ENCODE measurements around the gene C1D.

The C1D gene

DNA sequence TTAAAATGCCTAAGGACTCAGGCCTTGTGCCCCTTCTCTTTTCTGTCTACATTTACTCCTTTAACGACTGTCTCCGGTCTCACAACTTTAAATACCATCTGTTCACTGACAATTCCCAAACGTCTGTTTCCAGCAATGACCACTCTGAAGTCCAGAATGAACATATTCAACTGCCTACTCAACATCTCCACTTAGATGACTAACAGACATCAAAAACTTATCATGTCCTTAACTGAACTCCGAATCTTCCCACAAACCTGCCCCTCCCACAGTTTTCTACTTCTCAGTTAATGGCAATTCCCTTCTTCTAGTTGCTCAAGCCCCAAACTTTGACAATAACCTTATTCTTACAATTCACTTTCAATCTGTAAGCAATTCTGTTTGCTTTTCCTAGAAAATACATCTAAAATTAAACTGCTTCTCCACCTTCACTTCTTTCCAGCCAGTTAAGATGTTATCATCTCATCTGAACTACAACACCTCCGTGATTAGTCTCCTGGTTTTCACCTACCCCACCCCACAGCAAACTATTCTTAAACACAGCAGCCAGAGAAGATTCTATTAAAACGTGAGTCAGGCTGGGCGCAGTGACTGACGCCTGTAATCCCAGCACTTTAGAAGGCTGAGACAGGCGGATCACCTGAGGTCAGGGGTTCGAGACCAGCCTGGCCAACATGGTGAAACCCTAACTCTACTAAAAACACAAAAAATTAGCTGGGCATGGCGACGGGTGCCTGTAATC, 2.8 kb downstream of the C1D start:
- no peak for DNase-seq (ENCODE audit: low read depth in 2 of 3, low spot score in 2 of 3)

DNA sequence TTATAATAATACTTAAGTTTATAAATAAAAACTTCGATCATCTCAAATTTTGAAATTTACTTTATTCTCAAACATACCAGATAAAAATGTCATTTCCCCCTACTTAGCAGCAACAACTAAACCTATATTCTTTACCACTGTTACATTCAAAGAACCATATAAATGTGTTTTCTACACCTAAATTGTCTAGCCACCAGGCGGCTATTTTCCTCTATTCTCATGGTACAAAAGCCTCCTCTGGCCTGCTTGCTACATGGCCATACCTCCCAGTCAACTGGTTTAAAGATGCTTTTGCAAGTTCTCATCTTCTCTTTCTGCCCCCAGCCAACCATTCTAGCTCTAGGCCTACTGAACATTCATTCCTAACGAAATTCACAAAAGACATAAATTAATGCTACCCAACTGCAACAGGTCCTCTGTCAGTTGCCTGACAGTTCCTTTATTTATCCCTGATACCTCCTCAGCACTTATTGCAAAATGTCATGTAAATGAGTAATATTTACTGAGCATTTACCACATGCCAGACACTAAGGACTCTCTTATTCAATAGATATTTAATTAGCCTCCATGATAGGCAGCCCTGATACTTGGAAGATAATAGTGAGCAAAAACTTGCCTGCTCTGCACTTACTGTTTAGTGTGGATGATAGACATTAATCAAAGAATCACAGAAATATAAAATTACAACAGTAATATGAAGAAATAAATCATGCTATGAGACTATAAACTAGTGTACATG, 5.0 kb downstream of the C1D start:
- DNase-seq (ENCODE audit: low read depth in 2 of 3, low spot score in 2 of 3), result no peak

- DNase-seq (ENCODE audit: low read depth in 2 of 3, low spot score in 2 of 3), result no peak
These were observed 9.9 kb downstream of the C1D start for GRCh38 chr2:68052717-68053422.

GRCh38 chr2:68050353-68050752, 12.5 kb downstream of the C1D start:
- DNase-seq (ENCODE audit: low read depth in 2 of 3, low spot score in 2 of 3), result no peak

DNA sequence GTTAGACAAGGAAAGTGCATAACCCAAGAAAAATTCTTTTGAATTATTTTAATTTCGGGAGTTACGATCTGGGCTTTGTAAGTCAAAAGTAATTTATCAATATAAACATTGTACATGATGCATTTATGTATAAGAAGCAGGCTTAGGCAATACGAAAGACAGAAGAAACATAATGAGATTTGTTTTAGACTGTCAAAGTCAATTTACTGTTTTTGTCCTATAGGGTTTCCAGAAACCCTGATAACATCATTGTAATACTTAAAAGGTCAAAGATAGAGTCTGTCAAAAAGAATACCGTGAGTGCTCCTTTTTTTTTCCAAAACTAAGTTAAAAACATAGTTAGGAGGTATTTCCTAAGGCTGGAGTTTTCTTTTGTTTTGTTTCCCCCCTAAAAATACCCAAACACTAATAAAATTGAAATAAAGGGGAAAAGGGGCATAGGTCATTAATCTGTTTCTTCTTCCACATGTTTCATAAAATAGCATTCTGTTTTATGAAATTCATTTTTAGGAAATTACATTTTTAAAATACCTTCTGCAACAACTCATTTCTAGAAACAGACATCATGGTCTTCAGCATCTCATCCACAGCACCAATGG, 16.1 kb downstream of the C1D start:
- no peak for DNase-seq (ENCODE audit: low read depth in 2 of 3, low spot score in 2 of 3)

DNA sequence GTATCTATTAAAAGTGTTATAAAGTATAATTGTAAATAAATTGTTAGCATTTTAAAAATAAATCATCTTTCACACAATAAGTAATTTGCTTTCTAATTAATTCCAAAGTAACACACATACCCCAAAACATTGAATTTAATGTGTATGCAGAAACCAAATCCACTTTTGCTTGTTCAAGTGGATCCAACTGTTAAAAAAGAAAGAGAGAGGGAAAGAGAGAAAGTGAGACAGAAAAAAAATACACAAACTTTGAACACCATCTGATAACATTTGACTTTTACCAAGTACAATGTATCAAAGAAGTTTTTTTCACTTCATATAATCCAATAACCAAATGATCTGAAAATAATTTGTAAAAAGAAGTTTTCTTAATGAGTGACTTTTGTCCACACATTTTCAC, 16.6 kb downstream of the C1D start:
- DNase-seq (ENCODE audit: low read depth in 2 of 3, low spot score in 2 of 3), result no peak

DNA sequence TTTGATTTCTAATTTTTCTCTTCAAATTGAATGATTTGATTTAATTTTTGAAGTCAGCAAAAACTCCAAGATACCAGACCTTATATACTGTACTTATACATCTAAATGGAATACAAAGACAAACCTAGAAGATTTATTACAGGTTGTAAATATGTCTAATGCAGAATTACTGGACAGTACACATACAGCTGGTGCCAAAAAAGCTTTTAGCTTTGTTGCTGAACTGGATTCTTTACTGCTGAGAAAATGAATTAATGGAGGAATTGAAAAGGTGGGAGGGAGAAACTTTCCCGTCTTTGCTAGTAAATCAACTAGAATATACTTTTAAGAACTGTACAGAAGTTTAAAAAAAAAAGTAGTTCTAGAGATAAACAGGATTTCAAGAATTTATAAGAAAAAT, 17.5 kb downstream of the C1D start:
- DNase-seq (ENCODE audit: low read depth in 2 of 3, low spot score in 2 of 3), result no peak

- DNase-seq (ENCODE audit: low read depth in 2 of 3, low spot score in 2 of 3), result no peak
These were observed 18.7 kb downstream of the C1D start for GRCh38 chr2:68044099-68044498.

- no peak for DNase-seq (ENCODE audit: low read depth in 2 of 3, low spot score in 2 of 3)
These were observed 19.1 kb downstream of the C1D start for GRCh38 chr2:68043695-68044094.

DNA sequence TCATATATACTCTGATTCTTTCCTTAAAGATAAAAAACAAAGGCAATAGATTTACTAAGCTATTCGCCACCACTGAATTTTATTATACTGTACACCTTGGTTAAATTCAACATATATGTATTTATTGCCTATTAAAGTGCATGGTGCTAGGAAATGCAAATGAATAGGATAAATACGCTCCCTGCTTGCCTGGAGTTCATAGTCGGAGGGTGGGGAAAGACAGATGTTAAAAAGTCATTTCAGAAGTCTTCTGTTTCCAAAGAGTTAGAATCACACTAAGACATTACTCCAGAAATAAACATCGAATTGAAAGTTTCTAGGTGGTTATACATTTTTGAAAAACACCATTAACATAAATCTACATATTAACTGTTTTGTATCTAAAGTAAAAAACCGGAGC, 19.8 kb downstream of the C1D start:
- no peak for DNase-seq (ENCODE audit: low read depth in 2 of 3, low spot score in 2 of 3)

GRCh38 chr2:68041704-68042245, 21.0 kb downstream of the C1D start:
- DNase-seq (ENCODE audit: low read depth in 2 of 3, low spot score in 2 of 3), result no peak

DNA sequence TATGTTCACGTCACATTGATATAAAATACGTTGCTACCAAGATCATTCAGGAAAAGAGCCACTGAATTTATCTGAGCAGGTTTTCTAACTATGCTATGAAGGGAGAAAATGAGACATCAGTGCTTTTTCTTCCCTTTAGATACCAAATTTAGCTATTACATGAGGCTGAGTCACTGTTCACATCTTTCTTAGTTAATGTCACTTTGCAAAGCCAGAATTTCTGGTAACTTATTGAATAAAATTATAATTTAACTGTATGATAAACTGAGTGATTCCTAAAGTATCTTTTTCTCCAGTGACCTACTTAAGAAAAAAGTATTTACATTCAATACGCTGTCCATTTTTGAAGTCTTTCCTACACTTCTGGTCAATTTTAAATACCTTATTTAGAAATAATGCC, 22.7 kb downstream of the C1D start:
- DNase-seq (ENCODE audit: low read depth in 2 of 3, low spot score in 2 of 3), result no peak

DNA sequence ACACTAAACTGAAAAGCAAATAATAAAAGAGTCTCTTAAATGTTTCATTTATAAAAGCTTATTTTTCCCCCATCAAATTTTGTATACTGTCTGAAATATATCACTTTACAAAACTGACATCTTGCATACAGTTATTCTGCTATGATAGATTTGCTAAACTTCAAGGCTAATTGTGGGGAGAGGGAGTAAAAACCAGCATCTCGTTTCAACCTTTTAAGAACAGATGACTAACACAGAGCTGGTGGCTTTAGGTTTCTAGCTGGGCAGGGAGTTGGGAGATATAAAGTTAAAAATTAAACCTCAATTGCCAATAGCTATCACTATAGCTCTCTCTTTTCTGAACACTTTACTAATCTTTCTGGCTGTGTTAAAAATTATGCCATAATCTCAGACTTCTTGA, 23.5 kb downstream of the C1D start:
- DNase-seq (ENCODE audit: low read depth in 2 of 3, low spot score in 2 of 3), result no peak

DNA sequence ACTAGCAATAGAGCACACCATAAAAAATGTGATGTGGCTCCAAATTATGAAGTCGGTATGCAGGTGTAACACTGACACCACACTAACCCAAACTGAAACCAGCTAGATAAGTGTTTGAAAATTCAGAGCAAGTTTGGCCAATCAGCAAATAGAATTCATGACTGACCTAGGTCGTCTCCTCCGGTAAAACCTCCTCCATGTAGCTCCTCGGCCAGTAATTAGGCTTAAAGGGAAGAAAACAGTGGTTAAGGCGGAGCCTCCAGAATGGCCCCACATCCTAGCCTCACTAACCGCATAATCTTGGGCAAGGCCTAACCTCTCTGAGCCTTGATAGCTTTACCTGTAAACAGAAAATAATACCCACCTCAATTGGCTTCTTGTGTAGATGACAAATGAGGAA, 30.1 kb downstream of the C1D start:
- DNase-seq (ENCODE audit: low read depth in 2 of 3, low spot score in 2 of 3), result no peak

DNA sequence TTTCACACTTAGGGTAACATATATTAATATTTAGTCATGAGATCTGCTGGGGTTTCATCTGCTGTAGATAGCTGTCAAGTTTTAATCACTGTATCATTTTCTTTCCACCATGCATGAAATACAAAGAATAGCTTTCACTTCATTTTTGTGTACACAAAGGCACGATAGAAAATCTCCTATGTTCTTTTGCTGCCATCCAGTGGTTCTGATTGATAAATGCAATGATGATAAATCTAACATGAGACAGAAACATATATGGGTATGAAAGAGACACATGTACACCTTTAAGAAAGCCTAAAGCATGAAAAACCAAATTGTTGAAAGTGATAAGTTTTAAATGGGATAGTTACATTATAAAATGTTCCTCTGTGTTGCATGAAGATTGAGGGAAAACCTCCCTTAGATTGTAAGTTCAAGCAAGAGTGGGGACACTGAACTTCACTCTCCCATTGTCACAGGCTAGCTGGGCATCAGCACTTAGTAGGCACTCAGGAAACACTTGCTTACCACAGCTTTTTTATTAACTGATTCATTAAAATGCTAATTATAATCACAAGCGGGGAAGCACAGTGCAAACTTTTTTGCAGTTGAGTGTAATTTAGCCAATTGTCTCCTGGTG, 31.2 kb downstream of the C1D start:
- no peak for DNase-seq (ENCODE audit: low read depth in 2 of 3, low spot score in 2 of 3)

GRCh38 chr2:68031043-68031442, 31.8 kb downstream of the C1D start:
- no peak for DNase-seq (ENCODE audit: low read depth in 2 of 3, low spot score in 2 of 3)

- DNase-seq (ENCODE audit: low read depth in 2 of 3, low spot score in 2 of 3), result no peak
These were observed 32.3 kb downstream of the C1D start for GRCh38 chr2:68030529-68030928.

- no peak for DNase-seq (ENCODE audit: low read depth in 2 of 3, low spot score in 2 of 3)
These were observed 34.8 kb downstream of the C1D start for GRCh38 chr2:68027959-68028358.

- no peak for DNase-seq (ENCODE audit: low read depth in 2 of 3, low spot score in 2 of 3)
These were observed 38.4 kb downstream of the C1D start for GRCh38 chr2:68024450-68024849.

DNA sequence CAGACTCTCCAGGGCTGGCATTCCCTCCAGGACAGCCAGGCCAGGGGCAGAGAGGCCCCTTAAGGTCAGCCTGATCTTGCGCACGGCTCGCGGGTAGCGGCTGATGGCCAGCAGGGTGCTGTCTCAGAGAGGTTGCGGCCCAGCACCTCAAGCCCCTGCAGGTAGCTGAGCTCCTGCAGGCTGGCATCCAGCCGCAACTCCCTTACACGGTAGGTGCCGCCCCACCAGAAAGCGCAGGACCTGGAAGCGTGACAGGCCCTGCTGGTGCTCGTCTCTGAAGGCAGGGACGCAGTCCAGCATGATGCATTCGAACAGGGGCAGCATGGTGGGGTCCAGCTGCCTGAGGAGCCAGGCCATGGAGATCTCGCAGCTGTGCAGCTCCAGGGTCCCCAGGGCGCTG, 38.9 kb downstream of the C1D start:
- DNase-seq (ENCODE audit: low read depth in 2 of 3, low spot score in 2 of 3), result no peak

- no peak for DNase-seq (ENCODE audit: low read depth in 2 of 3, low spot score in 2 of 3)
These were observed 44.1 kb downstream of the C1D start for GRCh38 chr2:68018727-68019126.

All from activated CD8-positive, alpha-beta memory T cell treated with anti-CD3 and anti-CD28 coated beads for 48 hours (primary cell).